Spinal cord (tissue), 10 donors: ENCODE results near the gene MYL12B. TPM values are rescaled to one million over a fixed set of nuclear protein-coding genes. Genes with fewer than 3 reads are reported as not detected.
"Not testable (repeated sequence)": the region's sequence is repeated elsewhere in the genome, so short reads cannot be mapped to it uniquely, and the experiment has no call there.

ENCODE experiments used
- DNase-seq, 6 donors: peaks; one replicate each; pipeline versions ENCODE4 v3.0.0 to v3.0.0-alpha.2; 2013 to 2015; ENCODE audit warnings: low spot score in 6 of 6, low read depth in 4 of 6
- H3K27ac ChIP-seq: one replicate; pipeline ENCODE4 v1.5.1; 2013; ENCODE audit warnings: low read depth, low read length, control low read depth
- H3K27me3 ChIP-seq: one replicate; pipeline ENCODE4 v1.6.1; 2013; ENCODE audit warnings: low read length; ENCODE audit not compliant: control insufficient read depth, insufficient read depth
- H3K36me3 ChIP-seq: one replicate; pipeline ENCODE4 v1.6.1; 2013; ENCODE audit warnings: low read length; ENCODE audit not compliant: control insufficient read depth, insufficient read depth
- H3K4me1 ChIP-seq: one replicate; pipeline ENCODE4 v1.6.1; 2013; ENCODE audit warnings: low read length; ENCODE audit not compliant: control insufficient read depth, insufficient read depth
- H3K4me3 ChIP-seq: one replicate; pipeline ENCODE4 v1.5.1; 2013; ENCODE audit warnings: low read depth, low read length, control low read depth
- H3K9me3 ChIP-seq: one replicate; pipeline ENCODE4 v1.6.1; 2013; ENCODE audit warnings: low read length; ENCODE audit not compliant: control insufficient read depth, insufficient read depth
- WGBS: methylation state at CpG from one replicate; pipeline ENCODE4 v1.1.5; 2013; ENCODE audit warnings: missing lambda C conversion rate; ENCODE audit not compliant: insufficient coverage; 5-methylcytosine and 5-hydroxymethylcytosine counted together
- polyA plus RNA-seq, 2 donors: library from polyadenylated mRNA; unstranded; fragments of 120-200 nt; gene quantifications; one replicate each; pipeline ENCODE4 v1.2.1, GENCODE V29; 2013; ENCODE audit not compliant: insufficient read length in 2 of 2
- total RNA-seq, 2 donors: library from RNA; depleted of rRNA in 1 of 2; stranded (reverse); fragments of 120-200 nt in 1 of 2; fragments of >200 nt in 1 of 2; gene quantifications; one replicate each; pipeline versions ENCODE4 v1.2.3 to v1.2.4, GENCODE V29; 2013 to 2014
- donor health status: healthy.

The MYL12B gene
- total and polyA plus RNA-seq, 4 donors: 196 to 482 (median 247) TPM

DNA sequence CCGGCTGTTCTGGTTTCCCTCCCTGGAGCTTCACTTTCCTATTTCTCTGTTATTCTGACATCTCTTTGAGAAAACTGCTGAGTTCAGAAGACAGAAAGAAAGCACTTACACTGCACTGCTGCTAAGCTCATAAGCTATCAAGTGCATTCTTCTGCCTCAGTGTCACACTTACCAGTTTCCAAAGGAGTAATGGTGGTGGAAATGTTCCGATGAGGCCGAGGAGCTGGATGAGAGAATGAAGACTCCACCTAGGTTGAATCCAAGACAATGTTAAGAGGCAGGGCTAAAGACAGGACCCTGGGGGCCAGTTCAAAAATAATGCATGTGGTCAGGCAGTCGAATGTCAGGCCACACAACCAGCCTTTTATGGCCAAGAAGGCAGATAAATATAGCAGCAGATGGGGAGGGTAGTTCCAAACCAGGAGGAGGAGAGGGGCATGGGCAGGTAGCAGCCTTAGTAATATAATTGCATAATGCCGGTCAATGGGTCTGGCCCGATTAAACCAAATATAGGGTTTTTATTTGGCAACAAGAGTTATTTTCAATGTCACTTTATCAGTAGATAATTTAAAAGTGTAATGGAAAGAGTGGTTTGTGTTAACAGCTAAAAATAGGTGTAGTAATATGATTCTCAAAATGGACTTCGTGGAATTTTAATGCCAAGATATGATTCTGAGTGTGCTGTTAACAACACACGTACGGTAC is 42.1 kb upstream of the MYL12B start, which contains the start of gene MYOM1:
Gene MYOM1, minus strand, starts transcription at position 338 of the 705 bp plus-strand sequence. CDS start 4,745 bp downstream, outside the sequence.
- Histone ChIP-seq H3K27ac (peak within 1 kb of the TSS; percentile 62), H3K4me3 (peak within 1 kb of the TSS; percentile 1), H3K36me3 (peaks cover 3% of the 10 kb centered on the region), H3K4me1 (peaks cover 7% of the 10 kb centered on the region), H3K9me3 (no peaks in the 10 kb centered on the region), H3K27me3 (no peaks in the 10 kb centered on the region)
- 64% methylated on average over 6 of the region's 9 CpGs for WGBS
- DNase-seq: peak in 1 of 6 donors; percentile 17

DNA sequence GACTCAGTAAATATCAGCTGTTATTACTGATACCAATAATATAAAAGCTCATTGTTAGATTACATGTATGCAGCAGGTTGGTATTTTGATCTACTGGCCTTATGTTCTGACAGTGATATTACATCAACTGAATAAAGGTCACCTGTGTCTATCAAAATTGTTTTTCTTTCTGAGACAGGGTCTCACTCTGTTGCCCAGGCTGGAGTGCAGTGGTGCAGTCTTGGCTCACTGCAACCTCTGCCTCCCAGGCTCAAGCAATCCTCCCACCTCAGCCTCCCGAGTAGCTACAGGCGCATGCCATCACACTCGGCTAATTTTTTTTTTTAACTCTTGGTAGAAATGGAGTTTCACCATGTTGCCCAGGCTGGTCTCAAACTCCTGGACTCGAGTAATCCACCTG is 41.1 kb upstream of the MYL12B start:
- WGBS: 96% methylated on average over 4 of the region's 4 CpGs
- not testable (repeated sequence) for H3K36me3 ChIP-seq, H3K27me3 ChIP-seq, H3K4me1 ChIP-seq, H3K4me3 ChIP-seq, H3K27ac ChIP-seq, H3K9me3 ChIP-seq, DNase-seq

DNA sequence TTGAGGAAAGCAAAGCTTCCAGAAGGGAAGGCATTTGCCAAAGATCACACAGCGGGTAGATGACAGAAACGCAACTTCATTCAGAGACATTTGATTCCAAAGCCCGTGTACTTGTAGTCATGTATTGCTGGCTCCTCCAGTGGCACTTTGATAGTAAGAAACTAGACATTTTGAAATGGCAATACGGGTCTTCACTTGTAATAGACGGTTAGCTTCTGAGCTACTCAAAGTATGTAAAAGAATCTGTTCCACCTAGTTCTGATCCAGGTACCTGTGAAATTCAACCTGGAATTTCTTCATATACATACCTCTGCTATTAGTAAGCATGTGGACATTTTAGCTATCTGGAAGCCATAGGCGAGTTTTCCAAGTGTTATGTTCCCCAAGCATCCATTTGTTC is 40.4 kb upstream of the MYL12B start:
- 93% methylated on average over 3 of the region's 6 CpGs for WGBS
- DNase-seq: no peak
- Histone ChIP-seq H3K27ac (no peak overlapping the region), H3K4me1 (peaks cover 10% of the 10 kb centered on the region), H3K9me3 (no peaks in the 10 kb centered on the region), H3K4me3 (no peak overlapping the region), H3K36me3 (no peaks in the 10 kb centered on the region), H3K27me3 (no peaks in the 10 kb centered on the region)

DNA sequence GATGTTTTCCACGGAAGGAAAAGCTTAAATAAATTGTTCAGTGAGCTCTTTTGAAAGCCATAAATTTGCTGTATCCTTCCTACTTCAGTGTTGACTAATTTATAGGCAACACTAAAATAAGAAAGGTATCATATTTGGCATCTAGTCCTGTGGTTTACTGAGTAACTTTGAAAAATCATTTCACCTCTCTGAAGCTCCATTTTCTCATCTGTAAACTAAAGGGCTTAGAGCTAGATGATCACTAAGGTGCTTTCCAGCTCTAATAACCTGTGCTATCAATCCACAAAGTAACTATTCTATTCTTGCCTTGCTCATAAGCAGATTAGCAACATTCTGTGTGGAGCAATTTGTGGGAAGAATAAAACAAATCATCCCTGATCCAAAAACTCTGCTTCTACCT is 38.6 kb upstream of the MYL12B start:
- peak in 1 of 6 donors; percentile 65 for DNase-seq
- Histone ChIP-seq H3K4me3 (no peak overlapping the region), H3K36me3 (no peaks in the 10 kb centered on the region), H3K27ac (no peak overlapping the region), H3K27me3 (no peaks in the 10 kb centered on the region), H3K4me1 (peaks cover 10% of the 10 kb centered on the region), H3K9me3 (no peaks in the 10 kb centered on the region)
- WGBS: no CpG with 5 or more reads among the region's 1 CpG

DNA sequence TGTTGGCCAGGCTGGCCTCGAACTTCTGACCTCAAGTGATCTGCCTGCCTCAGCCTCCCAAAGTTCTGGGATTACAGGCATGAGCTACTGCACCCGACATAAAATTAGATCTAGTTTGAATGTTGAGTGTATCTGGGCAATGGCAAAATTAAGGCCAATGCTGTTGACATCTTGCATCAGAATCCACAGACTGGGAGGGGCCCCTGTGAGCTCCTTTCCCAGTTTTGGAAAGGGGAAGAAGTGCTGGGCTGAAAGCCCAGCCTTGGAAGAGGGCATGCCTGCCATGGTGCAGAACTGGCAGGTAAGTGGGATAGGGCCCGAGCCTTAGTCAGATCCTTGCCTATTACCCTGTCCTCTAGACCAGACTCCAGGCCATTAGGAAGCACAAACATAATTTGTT is 37.7 kb upstream of the MYL12B start:
- no peak overlapping the region for H3K27ac ChIP-seq
- no peaks in the 10 kb centered on the region for H3K36me3 ChIP-seq
- DNase-seq: no peak
- peaks cover 10% of the 10 kb centered on the region for H3K4me1 ChIP-seq
- H3K27me3 ChIP-seq: no peaks in the 10 kb centered on the region
- no peaks in the 10 kb centered on the region for H3K9me3 ChIP-seq
- H3K4me3 ChIP-seq: no peak overlapping the region
- WGBS: 89% methylated on average over 2 of the region's 3 CpGs

DNA sequence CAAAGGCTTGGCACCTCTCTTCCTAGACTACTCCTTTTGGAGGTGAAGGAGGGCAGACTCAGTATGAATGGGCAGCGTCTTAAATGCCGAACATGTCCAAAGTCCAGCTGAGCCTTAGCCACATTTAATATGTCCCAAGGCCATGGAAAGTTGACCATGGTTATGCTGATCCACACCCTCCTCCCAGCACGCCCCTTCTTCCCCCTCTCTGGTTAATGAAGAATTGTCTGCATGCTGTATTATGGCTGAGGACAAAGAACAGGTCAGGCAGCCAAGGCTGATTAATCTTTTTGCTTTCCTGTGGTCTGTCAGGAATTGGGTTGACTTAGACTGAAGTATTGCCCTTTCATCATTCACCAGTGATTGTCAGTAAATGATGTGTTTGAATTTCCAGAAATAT is 36.3 kb upstream of the MYL12B start:
- no peak for DNase-seq
- Histone ChIP-seq H3K27me3 (no peaks in the 10 kb centered on the region), H3K9me3 (no peaks in the 10 kb centered on the region), H3K27ac (no peak overlapping the region), H3K4me1 (peaks cover 3% of the 10 kb centered on the region), H3K36me3 (no peaks in the 10 kb centered on the region), H3K4me3 (no peak overlapping the region)
- WGBS: no CpG with 5 or more reads among the region's 3 CpGs

DNA sequence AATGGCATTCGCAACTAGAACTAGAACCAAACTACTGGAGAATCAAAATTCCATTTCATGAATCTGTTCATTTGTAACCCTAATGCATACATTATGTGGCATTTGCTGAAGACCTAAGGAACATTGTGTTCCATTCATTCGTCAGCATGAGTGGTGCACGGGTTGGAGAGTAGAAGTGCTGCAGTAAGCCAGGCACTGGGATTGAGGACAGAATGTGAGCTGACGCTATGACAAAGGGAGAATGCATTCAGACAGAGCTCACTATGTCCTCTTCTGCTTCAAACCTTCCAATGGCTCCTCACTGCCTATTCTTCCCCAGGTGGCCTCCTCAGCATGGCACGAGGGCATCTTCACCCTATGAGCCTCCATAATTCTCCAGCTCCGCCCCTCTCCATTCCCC is 35.9 kb upstream of the MYL12B start:
- Histone ChIP-seq H3K9me3 (no peaks in the 10 kb centered on the region), H3K27ac (no peak overlapping the region)

DNA sequence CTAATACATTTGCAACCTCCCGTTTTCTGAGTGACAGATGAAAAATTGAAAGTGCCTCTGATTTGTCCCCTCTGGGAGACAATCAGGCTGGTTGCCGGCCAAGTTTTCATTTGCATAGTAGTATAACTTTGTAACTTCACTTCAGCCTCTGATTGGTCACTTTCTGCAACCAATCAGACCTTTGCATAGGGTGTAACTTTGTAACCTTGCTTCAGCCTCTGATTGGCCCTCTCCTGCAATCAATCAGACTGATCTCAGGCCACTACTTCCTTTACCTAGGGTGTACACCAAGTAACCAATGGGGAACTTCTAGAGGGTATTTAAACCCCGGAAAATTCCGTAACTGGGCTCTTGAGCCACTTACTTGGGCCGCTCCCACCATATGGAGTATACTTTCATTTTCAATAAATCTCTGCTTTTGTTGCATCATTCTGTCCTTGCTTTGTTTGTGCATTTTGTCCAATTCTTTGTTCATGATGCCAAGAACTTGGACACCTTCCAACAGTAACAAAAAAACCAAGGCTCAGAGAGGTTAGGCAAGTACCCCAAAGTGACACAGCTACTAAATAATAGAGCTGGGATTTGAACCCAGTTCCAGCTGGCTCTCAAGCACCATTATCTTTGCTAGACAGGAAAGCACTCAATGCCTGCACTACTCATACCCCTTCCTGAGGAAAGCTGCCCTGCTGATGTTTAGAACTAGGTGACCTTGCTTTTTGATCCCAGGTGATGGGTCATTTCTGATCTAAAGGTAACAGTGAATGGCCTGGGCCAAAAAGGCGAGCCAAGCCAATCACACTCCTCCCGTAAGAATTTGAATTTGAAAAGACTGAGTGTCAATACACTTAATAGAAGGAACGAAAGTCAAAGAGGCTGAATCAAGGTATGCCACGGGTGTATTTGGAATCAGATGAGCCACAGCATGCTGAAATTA is 31.3 kb upstream of the MYL12B start:
- H3K27ac ChIP-seq: no peak overlapping the region
- DNase-seq: no peak
- no peak overlapping the region for H3K4me3 ChIP-seq
- WGBS: 84% methylated on average over 7 of the region's 9 CpGs
- peaks cover 3% of the 10 kb centered on the region for H3K4me1 ChIP-seq
- H3K36me3 ChIP-seq: no peaks in the 10 kb centered on the region
- no peaks in the 10 kb centered on the region for H3K9me3 ChIP-seq
- no peaks in the 10 kb centered on the region for H3K27me3 ChIP-seq

More for the DNA sequence above, 35.9 kb upstream of the MYL12B start:
- DNase-seq: no peak
- Histone ChIP-seq H3K4me1 (peaks cover 3% of the 10 kb centered on the region), H3K27me3 (no peaks in the 10 kb centered on the region), H3K4me3 (no peak overlapping the region), H3K36me3 (no peaks in the 10 kb centered on the region)
- WGBS: 88% methylated on average over 5 of the region's 6 CpGs

DNA sequence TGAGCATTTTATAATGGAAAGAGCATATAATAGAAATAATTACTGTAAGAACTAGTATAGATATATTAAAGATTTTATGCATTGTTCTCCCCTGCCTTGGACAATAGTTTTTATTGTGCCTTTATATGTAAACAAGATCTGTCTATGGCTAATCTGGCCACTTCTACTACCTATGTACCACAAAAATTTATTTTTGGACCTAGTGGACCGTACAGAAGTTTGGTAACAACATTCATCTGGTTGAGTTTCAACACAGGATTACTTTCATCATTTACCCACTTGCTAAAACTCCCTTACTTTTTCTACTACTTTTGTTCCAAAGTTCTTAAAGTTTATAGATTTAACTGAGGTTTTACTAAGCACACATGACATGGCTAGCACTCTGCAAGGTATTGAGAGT is 28.9 kb upstream of the MYL12B start:
- H3K27me3 ChIP-seq: no peaks in the 10 kb centered on the region
- H3K4me1 ChIP-seq: no peaks in the 10 kb centered on the region
- DNase-seq: no peak
- WGBS: no CpG with 5 or more reads among the region's 1 CpG
- H3K4me3 ChIP-seq: no peak overlapping the region
- H3K27ac ChIP-seq: no peak overlapping the region
- no peaks in the 10 kb centered on the region for H3K36me3 ChIP-seq
- no peaks in the 10 kb centered on the region for H3K9me3 ChIP-seq
